Thoracic aorta (tissue), 2 donors: ENCODE data around the gene MT1H. TPM values are rescaled to one million over a fixed set of nuclear protein-coding genes. Genes with fewer than 3 reads are reported as not detected.

Source experiments
- ATAC-seq: fragments of 150-250 bp; one replicate; pipeline ENCODE4 v1.8.0; 2017; ENCODE audit warnings: low read depth; ENCODE audit not compliant: insufficient number of reproducible peaks, low FRiP score
- DNase-seq: peaks from one replicate; pipeline ENCODE4 v3.0.0-alpha.2; 2020; ENCODE audit warnings: low spot score
- H3K27ac ChIP-seq, 2 donors: fragments of 200-600 bp; sonication (generic); 1 replicate in 1 of 2; 2 replicates in 1 of 2; pipeline ENCODE4 v1.5.1; 2016; ENCODE audit warnings: mild to moderate bottlenecking in 2 of 2, moderate library complexity in 2 of 2
- H3K27me3 ChIP-seq: fragments of 200-600 bp; sonication (generic); replicated peaks from 2 replicates; pipeline ENCODE4 v1.6.0; 2016; ENCODE audit warnings: mild to moderate bottlenecking; ENCODE audit not compliant: insufficient read depth
- H3K36me3 ChIP-seq: fragments of 200-600 bp; sonication (generic); one replicate; pipeline ENCODE4 v1.5.1; 2016
- H3K4me1 ChIP-seq, 2 donors: fragments of 200-600 bp; sonication (generic); 1 replicate in 1 of 2; 2 replicates in 1 of 2; pipeline versions ENCODE4 v1.5.1 to v1.6.0; 2016; ENCODE audit warnings: low read depth in 2 of 2, mild to moderate bottlenecking in 1 of 2; ENCODE audit not compliant: control insufficient read depth in 1 of 2
- H3K4me3 ChIP-seq: fragments of 200-600 bp; sonication (generic); 2 replicates; pipeline ENCODE4 v1.5.1; 2016; ENCODE audit warnings: mild to moderate bottlenecking
- H3K9me3 ChIP-seq: fragments of 200-600 bp; sonication (generic); 2 replicates; pipeline ENCODE4 v1.5.1; 2016
- CTCF ChIP-seq: fragments of 200-600 bp; sonication (generic); IDR thresholded peaks from one replicate; pipeline ENCODE4 v1.5.1; 2019; ENCODE audit warnings: antibody characterized with exemption
- total RNA-seq, 2 donors: library from RNA; depleted of rRNA; stranded (reverse); fragments of >200 nt; gene quantifications; one replicate each; pipeline versions ENCODE4 v1.1.0 to v1.2.3, GENCODE V29; 2016

MT1H gene
- total RNA-seq, 2 donors from 2014 or later = not detected

- ATAC-seq = no peak
- H3K27me3 ChIP-seq = no peaks in the 10 kb centered on the region
- H3K9me3 ChIP-seq = no peaks in the 10 kb centered on the region
- no peak for TF ChIP-seq CTCF
- H3K27ac ChIP-seq = peak overlapping the region; percentile 80
- peak overlapping the region; percentile 85 for H3K4me3 ChIP-seq
- peaks cover 20 to 35% of the 10 kb centered on the region in 2 donors for H3K4me1 ChIP-seq
- no peaks in the 10 kb centered on the region for H3K36me3 ChIP-seq
- no peak for DNase-seq
Measured at GRCh38 chr16:56683424-56684172, 14.0 kb downstream of the MT1H start.

- Histone ChIP-seq H3K36me3 (no peaks in the 10 kb centered on the region), H3K9me3 (no peaks in the 10 kb centered on the region), H3K27ac (peak overlapping the region; percentile 80), H3K4me1 (peaks cover 20 to 35% of the 10 kb centered on the region in 2 donors), H3K27me3 (no peaks in the 10 kb centered on the region), H3K4me3 (peak overlapping the region; percentile 85)
- no peak for TF ChIP-seq CTCF
- ATAC-seq (no peak), DNase-seq (no peak)
Measured at GRCh38 chr16:56684256-56684925, 14.8 kb downstream of the MT1H start.

DNA sequence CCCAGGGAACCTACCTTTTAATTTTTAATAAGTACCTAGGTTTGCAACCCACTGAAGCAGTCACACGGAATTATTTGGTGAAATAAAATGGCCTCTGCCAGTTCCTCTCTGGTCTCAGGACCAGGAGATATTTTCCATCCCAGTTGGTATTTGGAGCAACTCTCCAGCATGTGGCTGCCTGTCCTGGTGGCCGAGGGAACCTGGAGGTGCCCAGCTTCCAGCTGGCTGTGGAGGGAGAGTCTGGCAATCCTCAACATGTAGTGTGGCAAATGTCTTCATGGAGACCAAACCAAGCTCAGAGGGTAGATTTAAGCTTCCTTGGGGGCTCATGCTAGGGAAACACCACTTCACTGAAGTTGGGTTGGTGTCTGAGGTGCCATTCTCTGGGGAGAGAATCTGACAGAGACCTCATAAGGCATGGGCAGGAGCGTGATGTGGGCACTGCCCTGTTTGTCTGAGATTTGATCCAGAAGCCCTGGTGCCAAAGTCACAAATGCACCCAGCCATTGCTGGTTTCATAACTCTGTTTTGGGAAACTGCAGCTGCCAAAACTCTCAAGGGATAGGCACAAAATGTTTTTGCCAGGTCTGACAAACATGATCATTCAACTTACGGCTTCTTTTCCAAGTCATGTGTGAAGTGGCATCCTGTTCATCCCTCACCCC, 15.4 kb downstream of the MT1H start:
- DNase-seq = no peak
- ATAC-seq = no peak
- Histone ChIP-seq H3K4me1 (peaks cover 20 to 35% of the 10 kb centered on the region in 2 donors), H3K4me3 (peak overlapping the region; percentile 85), H3K9me3 (no peaks in the 10 kb centered on the region), H3K27me3 (no peaks in the 10 kb centered on the region), H3K36me3 (no peaks in the 10 kb centered on the region), H3K27ac (peak overlapping the region; percentile 80)
- no peak for TF ChIP-seq CTCF

DNA sequence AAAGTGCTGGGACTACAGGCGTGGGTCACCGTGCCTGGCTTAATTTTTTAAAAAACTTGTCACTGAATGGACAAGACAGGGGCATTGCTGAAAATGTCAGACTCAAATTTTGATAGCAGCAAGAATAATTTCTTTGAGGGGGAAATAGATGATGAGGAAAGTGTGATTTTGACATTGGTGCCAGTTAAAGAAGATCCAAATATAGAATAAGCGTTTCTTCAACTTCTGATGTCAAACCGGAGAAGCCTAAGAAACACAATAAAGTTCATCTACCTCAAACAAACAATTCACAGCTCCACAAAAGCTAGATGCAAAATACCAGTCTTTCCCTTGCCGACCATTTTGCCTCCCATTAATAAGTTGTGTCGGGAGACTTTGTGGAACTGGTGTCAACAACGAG, 17.1 kb downstream of the MT1H start:
- no peak for ATAC-seq
- no peak for TF ChIP-seq CTCF
- DNase-seq = no peak

GRCh38 chr16:56688762-56689161, 19.1 kb downstream of the MT1H start:
- DNase-seq (no peak), ATAC-seq (no peak)
- no peak for TF ChIP-seq CTCF
- H3K9me3 ChIP-seq = no peaks in the 10 kb centered on the region
- H3K4me1 ChIP-seq = peaks cover 15 to 23% of the 10 kb centered on the region in 2 donors
- H3K27ac ChIP-seq = no peak overlapping the region
- no peak overlapping the region for H3K4me3 ChIP-seq
- no peaks in the 10 kb centered on the region for H3K27me3 ChIP-seq
- H3K36me3 ChIP-seq = no peaks in the 10 kb centered on the region

More for the DNA sequence above, 17.1 kb downstream of the MT1H start:
- no peaks in the 10 kb centered on the region for H3K36me3 ChIP-seq
- no peaks in the 10 kb centered on the region for H3K27me3 ChIP-seq
- no peak overlapping the region for H3K27ac ChIP-seq
- H3K4me3 ChIP-seq = no peak overlapping the region
- H3K9me3 ChIP-seq = no peaks in the 10 kb centered on the region
- H3K4me1 ChIP-seq = peaks cover 18 to 29% of the 10 kb centered on the region in 2 donors
